HL-60 (cell line): ENCODE results near the gene ONECUT2.

Experiments
- DNase-seq, 2 experiments: peaks; one replicate each; pipeline ENCODE4 v3.0.0-alpha.2; 2010 to 2020; ENCODE audit warnings: low read depth in 1 of 2, low spot score in 1 of 2
- H3K27ac ChIP-seq: fragments of 250-450 bp; sonication (Bioruptor Pico); replicated peaks from 2 replicates; pipeline ENCODE4 v1.5.1; 2020; ENCODE audit warnings: mild to moderate bottlenecking, moderate library complexity
- H3K27me3 ChIP-seq: fragments of 250-450 bp; sonication (Bioruptor Pico); 2 replicates; pipeline ENCODE4 v1.5.1; 2021; ENCODE audit warnings: mild to moderate bottlenecking, moderate library complexity; ENCODE audit not compliant: insufficient read depth, poor library complexity, severe bottlenecking
- H3K4me3 ChIP-seq: replicated peaks from 2 replicates; pipeline ENCODE4 v1.5.1; 2011; ENCODE audit warnings: mild to moderate bottlenecking, control low read depth, low read length; ENCODE audit not compliant: insufficient read depth
- CTCF ChIP-seq: IDR thresholded peaks from one replicate; pipeline ENCODE4 v1.5.1; 2011; ENCODE audit warnings: low read length, control low read depth, inconsistent platforms; ENCODE audit not compliant: insufficient read depth
- GABPA ChIP-seq: IDR thresholded peaks from 2 replicates; pipeline ENCODE4 v1.6.1; 2012; ENCODE audit warnings: low read depth
- POLR2AphosphoS5 ChIP-seq: IDR thresholded peaks from 2 replicates; pipeline ENCODE4 v1.6.1; 2012; ENCODE audit warnings: low read depth
- REST ChIP-seq: IDR thresholded peaks from 2 replicates; pipeline ENCODE4 v1.6.1; 2012; ENCODE audit warnings: low read depth; ENCODE audit not compliant: insufficient replicate concordance
- SPI1 ChIP-seq: IDR thresholded peaks from 2 replicates; pipeline ENCODE4 v1.6.1; 2012; ENCODE audit warnings: low read depth, mild to moderate bottlenecking, borderline replicate concordance

ONECUT2 gene

GRCh38 chr18:57436191-57436964 lies 1.2 kb downstream of the ONECUT2 start:
- Histone ChIP-seq H3K27me3 (peaks cover 93% of the 10 kb centered on the region), H3K27ac (no peak overlapping the region), H3K4me3 (no peak overlapping the region)
- TF ChIP-seq SPI1: no peak
- no peak for TF ChIP-seq GABPA
- TF ChIP-seq POLR2AphosphoS5: no peak
- TF ChIP-seq REST: no peak
- TF ChIP-seq CTCF: no peak
- no peak for DNase-seq

- DNase-seq: no peak
Measured at GRCh38 chr18:57436965-57437333, 1.8 kb downstream of the ONECUT2 start.

More at GRCh38 chr18:57436965-57437333, 1.8 kb downstream of the ONECUT2 start:
- Histone ChIP-seq H3K27ac (no peak overlapping the region), H3K4me3 (no peak overlapping the region), H3K27me3 (peaks cover 94% of the 10 kb centered on the region)
- TF ChIP-seq GABPA: no peak
- TF ChIP-seq POLR2AphosphoS5: no peak
- no peak for TF ChIP-seq SPI1
- TF ChIP-seq CTCF: no peak
- no peak for TF ChIP-seq REST
